ENCODE data around the gene PEF1.

DNA sequence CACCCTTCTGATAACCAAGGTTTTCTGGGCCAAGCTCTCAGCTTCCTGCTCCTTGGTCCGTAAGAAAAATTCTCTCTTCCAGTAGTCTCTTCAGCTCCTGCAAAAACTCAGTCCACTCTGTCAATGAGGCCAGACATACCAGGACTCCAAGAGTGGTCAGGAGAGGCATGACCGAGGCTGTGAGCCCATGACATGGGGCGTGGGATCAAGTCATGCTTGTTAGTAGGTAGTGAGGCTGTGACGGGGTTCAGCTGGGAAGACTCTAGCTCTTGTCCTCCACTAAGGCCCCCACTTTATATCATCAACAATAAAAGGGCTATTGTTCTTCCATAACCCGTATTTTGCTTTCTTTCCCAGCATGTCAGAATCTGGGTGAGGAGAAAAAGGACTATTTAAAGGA is 37.3 kb downstream of the PEF1 start:
- TF ChIP-seq CTCF (conservative IDR thresholded peaks at IDR 0.05; ENCODE audit: low read depth, low read length), result no peak
- TF ChIP-seq EZH2 (IDR thresholded peaks at IDR 0.05; ENCODE audit: borderline replicate concordance, low read depth, low read length, poor library complexity, severe bottlenecking), result no peak

Data from A673 (cell line).